ENCODE data around the gene RPS4Y2. TPM values are rescaled to one million over a fixed set of nuclear protein-coding genes. Genes with fewer than 3 reads are reported as not detected.

The RPS4Y2 gene
- total and polyA plus RNA-seq, 2 experiments from 2014 or later: not detected

DNA sequence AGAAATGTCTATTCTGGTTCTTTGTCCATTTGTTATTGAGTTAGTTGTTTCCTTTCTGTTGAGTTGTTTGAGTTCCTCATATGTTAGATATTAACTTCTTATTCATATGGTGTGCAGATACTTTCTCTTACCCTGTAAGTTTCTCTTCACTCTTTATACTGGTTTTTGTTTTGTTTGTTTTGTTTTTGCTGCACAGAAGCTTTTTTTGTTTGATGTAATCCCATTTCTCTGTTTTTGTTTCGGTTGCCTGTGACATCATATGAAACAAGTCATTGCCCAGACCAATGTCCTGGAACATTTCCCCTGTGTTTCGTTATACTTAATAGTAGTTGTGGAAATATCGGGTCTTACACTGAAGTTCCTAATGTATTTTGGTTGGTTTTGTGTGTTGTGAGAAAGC lies 31.2 kb downstream of the RPS4Y2 start:
- DNase-seq (ENCODE audit: low spot score): no peak
- Histone ChIP-seq H3K4me1 (ENCODE audit: insufficient read depth) (no peaks in the 10 kb centered on the region), H3K79me2 (no peaks in the 10 kb centered on the region), H3K27ac (no peak overlapping the region), H3K4me2 (no peak overlapping the region), H2AFZ (no peak overlapping the region), H4K20me1 (ENCODE audit: insufficient read depth, poor library complexity, severe bottlenecking) (no peaks in the 10 kb centered on the region), H3K9me2 (replicated peaks; ENCODE audit: insufficient read depth) (no peaks in the 10 kb centered on the region), H3K4me3 (no peak overlapping the region), H3K36me3 (replicated peaks; ENCODE audit: insufficient read depth, low read depth) (no peaks in the 10 kb centered on the region), H3K27me3 (no peaks in the 10 kb centered on the region), H3K9me3 (ENCODE audit: low read depth) (no peaks in the 10 kb centered on the region)
- WGBS (ENCODE audit: low lambda C conversion rate, missing lambda C conversion rate): no CpG with 5 or more reads among the region's 3 CpGs
- no peak for TF ChIP-seq EZH2 (IDR thresholded peaks at IDR 0.05; ENCODE audit: borderline replicate concordance)

DNA sequence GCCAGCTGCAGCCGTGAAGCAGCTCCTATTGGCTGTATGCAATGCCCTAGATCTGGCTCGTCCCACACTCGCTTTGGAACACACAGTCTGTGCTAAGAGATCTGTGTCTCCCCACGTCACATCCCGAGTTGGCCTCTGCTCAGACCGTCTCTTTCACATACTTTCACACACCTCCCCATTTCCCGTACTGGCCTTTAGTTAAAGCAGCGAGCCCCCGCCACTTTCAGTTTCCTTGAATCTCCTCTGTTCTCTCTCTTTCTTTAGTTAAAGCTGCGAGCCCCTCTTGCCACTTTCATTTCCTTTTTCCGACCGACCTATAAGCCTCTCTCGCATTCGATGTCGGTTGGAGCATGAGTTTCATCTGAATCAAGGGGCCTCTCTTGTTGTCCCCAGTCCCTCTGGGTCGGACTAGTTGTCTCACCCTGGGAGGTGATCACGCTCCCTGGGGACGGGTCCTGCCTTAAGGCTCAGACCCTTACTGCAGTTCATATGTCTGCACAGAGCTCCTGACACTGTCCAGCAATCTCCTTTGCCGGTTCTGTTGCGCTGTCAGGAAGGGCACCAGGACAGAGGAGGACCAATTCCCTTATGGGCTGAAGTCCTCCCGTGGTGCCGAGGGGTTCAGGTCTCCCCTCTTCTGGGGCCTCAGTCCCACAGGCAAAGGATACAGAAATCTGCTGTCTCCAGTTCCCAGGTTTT lies 42.6 kb downstream of the RPS4Y2 start:
- Histone ChIP-seq H3K4me3 (no peak overlapping the region), H3K27me3 (no peaks in the 10 kb centered on the region), H4K20me1 (ENCODE audit: insufficient read depth, poor library complexity, severe bottlenecking) (no peaks in the 10 kb centered on the region), H3K9me3 (ENCODE audit: low read depth) (no peaks in the 10 kb centered on the region), H3K4me2 (no peak overlapping the region), H3K4me1 (ENCODE audit: insufficient read depth) (no peaks in the 10 kb centered on the region), H3K79me2 (no peaks in the 10 kb centered on the region), H3K27ac (no peak overlapping the region), H3K36me3 (replicated peaks; ENCODE audit: insufficient read depth, low read depth) (no peaks in the 10 kb centered on the region), H3K9me2 (replicated peaks; ENCODE audit: insufficient read depth) (no peaks in the 10 kb centered on the region), H2AFZ (no peak overlapping the region)
- DNase-seq (ENCODE audit: low spot score): no peak
- TF ChIP-seq EZH2 (IDR thresholded peaks at IDR 0.05; ENCODE audit: borderline replicate concordance) (no peak), EZH2phosphoT487 (IDR thresholded peaks at IDR 0.05; ENCODE audit: low read depth, severe bottlenecking, unreplicated experiment) (no peak)
- TF ChIP-seq, protein P1, sequence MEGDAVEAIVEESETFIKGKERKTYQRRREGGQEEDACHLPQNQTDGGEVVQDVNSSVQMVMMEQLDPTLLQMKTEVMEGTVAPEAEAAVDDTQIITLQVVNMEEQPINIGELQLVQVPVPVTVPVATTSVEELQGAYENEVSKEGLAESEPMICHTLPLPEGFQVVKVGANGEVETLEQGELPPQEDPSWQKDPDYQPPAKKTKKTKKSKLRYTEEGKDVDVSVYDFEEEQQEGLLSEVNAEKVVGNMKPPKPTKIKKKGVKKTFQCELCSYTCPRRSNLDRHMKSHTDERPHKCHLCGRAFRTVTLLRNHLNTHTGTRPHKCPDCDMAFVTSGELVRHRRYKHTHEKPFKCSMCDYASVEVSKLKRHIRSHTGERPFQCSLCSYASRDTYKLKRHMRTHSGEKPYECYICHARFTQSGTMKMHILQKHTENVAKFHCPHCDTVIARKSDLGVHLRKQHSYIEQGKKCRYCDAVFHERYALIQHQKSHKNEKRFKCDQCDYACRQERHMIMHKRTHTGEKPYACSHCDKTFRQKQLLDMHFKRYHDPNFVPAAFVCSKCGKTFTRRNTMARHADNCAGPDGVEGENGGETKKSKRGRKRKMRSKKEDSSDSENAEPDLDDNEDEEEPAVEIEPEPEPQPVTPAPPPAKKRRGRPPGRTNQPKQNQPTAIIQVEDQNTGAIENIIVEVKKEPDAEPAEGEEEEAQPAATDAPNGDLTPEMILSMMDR (IDR thresholded peaks at IDR 0.05; ENCODE audit: poor library complexity): no peak
- no CpG with 5 or more reads among the region's 22 CpGs for WGBS (ENCODE audit: low lambda C conversion rate, missing lambda C conversion rate)

DNA sequence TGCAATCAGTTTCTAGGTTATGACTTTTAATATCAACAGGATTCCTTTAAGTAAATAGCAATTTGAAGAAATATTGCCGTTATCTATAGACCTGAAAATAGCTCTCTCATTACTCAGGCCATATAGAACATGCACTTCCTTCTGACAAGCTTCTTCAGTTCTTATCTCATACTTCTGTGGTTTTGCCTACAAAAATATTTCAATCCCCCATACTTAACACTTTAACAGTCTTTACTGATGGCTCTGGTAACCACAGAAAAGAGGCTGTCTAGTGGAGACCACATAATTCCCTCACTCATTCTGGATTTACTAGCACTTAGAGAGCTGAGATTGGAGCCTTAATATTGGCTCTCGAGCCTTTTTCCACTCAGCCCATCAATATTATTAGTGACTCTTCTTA lies 46.8 kb downstream of the RPS4Y2 start:
- H3K27me3 ChIP-seq: no peaks in the 10 kb centered on the region
- TF ChIP-seq EZH2phosphoT487 (IDR thresholded peaks at IDR 0.05; ENCODE audit: low read depth, severe bottlenecking, unreplicated experiment) (no peak), EZH2 (IDR thresholded peaks at IDR 0.05; ENCODE audit: borderline replicate concordance) (no peak)
- TF ChIP-seq, protein P1 (IDR thresholded peaks at IDR 0.05; ENCODE audit: poor library complexity): no peak
- H3K36me3 ChIP-seq (replicated peaks; ENCODE audit: insufficient read depth, low read depth): no peaks in the 10 kb centered on the region
- H3K4me2 ChIP-seq: no peak overlapping the region
- no CpG with 5 or more reads among the region's 2 CpGs for WGBS (ENCODE audit: low lambda C conversion rate, missing lambda C conversion rate)
- H3K9me2 ChIP-seq (replicated peaks; ENCODE audit: insufficient read depth): no peaks in the 10 kb centered on the region
- H3K4me1 ChIP-seq (ENCODE audit: insufficient read depth): no peaks in the 10 kb centered on the region
- H3K4me3 ChIP-seq: no peak overlapping the region
- no peak overlapping the region for H2AFZ ChIP-seq
- no peak for DNase-seq (ENCODE audit: low spot score)
- H3K9me3 ChIP-seq (ENCODE audit: low read depth): no peaks in the 10 kb centered on the region
- no peaks in the 10 kb centered on the region for H4K20me1 ChIP-seq (ENCODE audit: insufficient read depth, poor library complexity, severe bottlenecking)
- no peak overlapping the region for H3K27ac ChIP-seq
- no peaks in the 10 kb centered on the region for H3K79me2 ChIP-seq

DNA sequence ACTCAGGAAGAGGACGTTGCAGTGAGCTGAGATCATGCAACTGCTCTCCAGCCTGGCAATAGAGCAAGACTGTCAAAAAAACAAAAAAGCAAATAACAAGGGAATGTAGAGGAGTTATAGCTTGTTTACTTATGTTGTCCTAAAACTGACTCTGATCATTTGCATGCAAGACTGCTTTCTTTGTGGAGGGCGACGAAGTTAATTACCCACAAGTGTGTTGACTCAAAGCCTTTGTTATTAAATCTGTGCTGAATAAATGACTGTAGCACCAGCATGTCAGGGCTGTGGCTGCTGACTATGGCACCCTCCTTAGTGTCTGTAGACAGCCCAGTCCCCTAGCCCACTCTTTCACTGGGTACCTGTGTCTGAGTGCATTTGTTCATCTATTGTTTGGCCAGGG lies 50.3 kb downstream of the RPS4Y2 start:
- no peaks in the 10 kb centered on the region for H3K9me3 ChIP-seq (ENCODE audit: low read depth)
- DNase-seq (ENCODE audit: low spot score): no peak
- no peaks in the 10 kb centered on the region for H4K20me1 ChIP-seq (ENCODE audit: insufficient read depth, poor library complexity, severe bottlenecking)
- no peaks in the 10 kb centered on the region for H3K27me3 ChIP-seq
- H3K4me2 ChIP-seq: no peak overlapping the region
- no peaks in the 10 kb centered on the region for H3K4me1 ChIP-seq (ENCODE audit: insufficient read depth)
- no peaks in the 10 kb centered on the region for H3K79me2 ChIP-seq
- no peak for TF ChIP-seq EZH2phosphoT487 (IDR thresholded peaks at IDR 0.05; ENCODE audit: low read depth, severe bottlenecking, unreplicated experiment)
- no peak for TF ChIP-seq EZH2 (IDR thresholded peaks at IDR 0.05; ENCODE audit: borderline replicate concordance)
- TF ChIP-seq, protein P1 (IDR thresholded peaks at IDR 0.05; ENCODE audit: poor library complexity): no peak
- H3K9me2 ChIP-seq (replicated peaks; ENCODE audit: insufficient read depth): no peaks in the 10 kb centered on the region
- no CpG with 5 or more reads among the region's 3 CpGs for WGBS (ENCODE audit: low lambda C conversion rate, missing lambda C conversion rate)
- H3K4me3 ChIP-seq: no peak overlapping the region
- H3K36me3 ChIP-seq (replicated peaks; ENCODE audit: insufficient read depth, low read depth): no peaks in the 10 kb centered on the region
- no peak overlapping the region for H2AFZ ChIP-seq
- no peak overlapping the region for H3K27ac ChIP-seq
